Trophoblast cell (in vitro differentiated cells and primary cell): ENCODE data around the gene HUWE1. TPM values are rescaled to one million over a fixed set of nuclear protein-coding genes. Genes with fewer than 3 reads are reported as not detected.

ENCODE experiments used
- DNase-seq, 2 donors: peaks; one replicate each; pipeline ENCODE4 v3.0.0-alpha.2; 2016
- H2AFZ ChIP-seq: 2 replicates; pipeline ENCODE4 v1.6.1; 2013; ENCODE audit warnings: low read length, moderate library complexity, mild to moderate bottlenecking; ENCODE audit not compliant: insufficient read depth, poor library complexity
- H2AK5ac ChIP-seq: 2 replicates; pipeline ENCODE4 v1.6.1; 2013; ENCODE audit warnings: mild to moderate bottlenecking, low read length
- H2BK120ac ChIP-seq: 2 replicates; pipeline ENCODE4 v1.6.1; 2013; ENCODE audit warnings: low read length, mild to moderate bottlenecking, moderate library complexity; ENCODE audit not compliant: insufficient read depth, poor library complexity
- H2BK12ac ChIP-seq: 2 replicates; pipeline ENCODE4 v1.6.1; 2013; ENCODE audit warnings: mild to moderate bottlenecking, low read length, moderate library complexity
- H2BK5ac ChIP-seq: 2 replicates; pipeline ENCODE4 v1.6.1; 2013; ENCODE audit warnings: low read length, low read depth, moderate library complexity, mild to moderate bottlenecking; ENCODE audit not compliant: poor library complexity
- H3K14ac ChIP-seq: 2 replicates; pipeline ENCODE4 v1.6.1; 2013; ENCODE audit warnings: mild to moderate bottlenecking, low read length
- H3K18ac ChIP-seq: 2 replicates; pipeline ENCODE4 v1.6.1; 2013; ENCODE audit warnings: mild to moderate bottlenecking, low read length
- H3K23ac ChIP-seq: 2 replicates; pipeline ENCODE4 v1.6.1; 2013; ENCODE audit warnings: low read length
- H3K27ac ChIP-seq: 2 replicates; pipeline ENCODE4 v1.5.1; 2013; ENCODE audit warnings: low read depth, mild to moderate bottlenecking, inconsistent platforms, low read length, moderate library complexity
- H3K27me3 ChIP-seq: 2 replicates; pipeline ENCODE4 v1.6.1; 2013; ENCODE audit warnings: inconsistent platforms, mild to moderate bottlenecking, low read length, moderate library complexity; ENCODE audit not compliant: insufficient read depth
- H3K36me3 ChIP-seq, 2 experiments: 1 replicate in 1 of 2; 2 replicates in 1 of 2; pipeline ENCODE4 v1.6.1; 2013; ENCODE audit warnings: low read length in 2 of 2, mild to moderate bottlenecking in 2 of 2, moderate library complexity in 1 of 2; ENCODE audit not compliant: insufficient read depth in 2 of 2, control insufficient read depth in 1 of 2
- H3K4ac ChIP-seq: 2 replicates; pipeline ENCODE4 v1.6.1; 2013; ENCODE audit warnings: low read depth, mild to moderate bottlenecking, low read length, moderate library complexity
- H3K4me1 ChIP-seq, 2 experiments: 1 replicate in 1 of 2; 2 replicates in 1 of 2; pipeline ENCODE4 v1.6.1; 2013; ENCODE audit warnings: low read length in 2 of 2, mild to moderate bottlenecking in 2 of 2, moderate library complexity in 1 of 2; ENCODE audit not compliant: insufficient read depth in 2 of 2, control insufficient read depth in 1 of 2
- H3K4me2 ChIP-seq: 2 replicates; pipeline ENCODE4 v1.6.1; 2013; ENCODE audit warnings: inconsistent platforms, mild to moderate bottlenecking, low read length, moderate library complexity
- H3K4me3 ChIP-seq: 2 replicates; pipeline ENCODE4 v1.5.1; 2013; ENCODE audit warnings: mild to moderate bottlenecking, low read depth, low read length, inconsistent platforms
- H3K79me1 ChIP-seq: one replicate; pipeline ENCODE4 v1.6.1; 2013; ENCODE audit warnings: low read length
- H3K79me2 ChIP-seq: 2 replicates; pipeline ENCODE4 v1.6.1; 2013; ENCODE audit warnings: low read length, mild to moderate bottlenecking; ENCODE audit not compliant: control insufficient read depth, insufficient read depth, poor library complexity
- H3K9ac ChIP-seq: 2 replicates; pipeline ENCODE4 v1.6.1; 2013; ENCODE audit warnings: mild to moderate bottlenecking, low read length
- H3K9me3 ChIP-seq: 2 replicates; pipeline ENCODE4 v1.6.1; 2013; ENCODE audit warnings: low read depth, mild to moderate bottlenecking, control low read depth, inconsistent platforms, low read length; ENCODE audit not compliant: insufficient read depth
- H4K12ac ChIP-seq: 2 replicates; pipeline ENCODE4 v1.6.1; 2013; ENCODE audit warnings: low read depth, mild to moderate bottlenecking, low read length, moderate library complexity
- H4K8ac ChIP-seq: 2 replicates; pipeline ENCODE4 v1.6.1; 2013; ENCODE audit warnings: low read depth, mild to moderate bottlenecking, low read length, moderate library complexity
- H4K91ac ChIP-seq: one replicate; pipeline ENCODE4 v1.6.1; 2013; ENCODE audit warnings: low read depth, mild to moderate bottlenecking, low read length, moderate library complexity
- WGBS: extraction: QIAGEN DNeasy Blood & Tissue Kit; methylation state at CpG from one replicate; pipeline ENCODE4 v1.1.7; 2013; ENCODE audit warnings: missing lambda C conversion rate; ENCODE audit not compliant: insufficient read length, insufficient coverage; ENCODE audit errors: extremely low coverage; 5-methylcytosine and 5-hydroxymethylcytosine counted together
- polyA plus RNA-seq: library from polyadenylated mRNA; stranded (reverse); fragments of 200-250 nt; gene quantifications from 2 replicates; pipeline ENCODE4 v1.2.3, GENCODE V29; 2013

Gene HUWE1, protein sequence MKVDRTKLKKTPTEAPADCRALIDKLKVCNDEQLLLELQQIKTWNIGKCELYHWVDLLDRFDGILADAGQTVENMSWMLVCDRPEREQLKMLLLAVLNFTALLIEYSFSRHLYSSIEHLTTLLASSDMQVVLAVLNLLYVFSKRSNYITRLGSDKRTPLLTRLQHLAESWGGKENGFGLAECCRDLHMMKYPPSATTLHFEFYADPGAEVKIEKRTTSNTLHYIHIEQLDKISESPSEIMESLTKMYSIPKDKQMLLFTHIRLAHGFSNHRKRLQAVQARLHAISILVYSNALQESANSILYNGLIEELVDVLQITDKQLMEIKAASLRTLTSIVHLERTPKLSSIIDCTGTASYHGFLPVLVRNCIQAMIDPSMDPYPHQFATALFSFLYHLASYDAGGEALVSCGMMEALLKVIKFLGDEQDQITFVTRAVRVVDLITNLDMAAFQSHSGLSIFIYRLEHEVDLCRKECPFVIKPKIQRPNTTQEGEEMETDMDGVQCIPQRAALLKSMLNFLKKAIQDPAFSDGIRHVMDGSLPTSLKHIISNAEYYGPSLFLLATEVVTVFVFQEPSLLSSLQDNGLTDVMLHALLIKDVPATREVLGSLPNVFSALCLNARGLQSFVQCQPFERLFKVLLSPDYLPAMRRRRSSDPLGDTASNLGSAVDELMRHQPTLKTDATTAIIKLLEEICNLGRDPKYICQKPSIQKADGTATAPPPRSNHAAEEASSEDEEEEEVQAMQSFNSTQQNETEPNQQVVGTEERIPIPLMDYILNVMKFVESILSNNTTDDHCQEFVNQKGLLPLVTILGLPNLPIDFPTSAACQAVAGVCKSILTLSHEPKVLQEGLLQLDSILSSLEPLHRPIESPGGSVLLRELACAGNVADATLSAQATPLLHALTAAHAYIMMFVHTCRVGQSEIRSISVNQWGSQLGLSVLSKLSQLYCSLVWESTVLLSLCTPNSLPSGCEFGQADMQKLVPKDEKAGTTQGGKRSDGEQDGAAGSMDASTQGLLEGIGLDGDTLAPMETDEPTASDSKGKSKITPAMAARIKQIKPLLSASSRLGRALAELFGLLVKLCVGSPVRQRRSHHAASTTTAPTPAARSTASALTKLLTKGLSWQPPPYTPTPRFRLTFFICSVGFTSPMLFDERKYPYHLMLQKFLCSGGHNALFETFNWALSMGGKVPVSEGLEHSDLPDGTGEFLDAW (N-terminal part only)
- 57.3 and 60.9 TPM in 2 replicates for polyA plus RNA-seq

DNA sequence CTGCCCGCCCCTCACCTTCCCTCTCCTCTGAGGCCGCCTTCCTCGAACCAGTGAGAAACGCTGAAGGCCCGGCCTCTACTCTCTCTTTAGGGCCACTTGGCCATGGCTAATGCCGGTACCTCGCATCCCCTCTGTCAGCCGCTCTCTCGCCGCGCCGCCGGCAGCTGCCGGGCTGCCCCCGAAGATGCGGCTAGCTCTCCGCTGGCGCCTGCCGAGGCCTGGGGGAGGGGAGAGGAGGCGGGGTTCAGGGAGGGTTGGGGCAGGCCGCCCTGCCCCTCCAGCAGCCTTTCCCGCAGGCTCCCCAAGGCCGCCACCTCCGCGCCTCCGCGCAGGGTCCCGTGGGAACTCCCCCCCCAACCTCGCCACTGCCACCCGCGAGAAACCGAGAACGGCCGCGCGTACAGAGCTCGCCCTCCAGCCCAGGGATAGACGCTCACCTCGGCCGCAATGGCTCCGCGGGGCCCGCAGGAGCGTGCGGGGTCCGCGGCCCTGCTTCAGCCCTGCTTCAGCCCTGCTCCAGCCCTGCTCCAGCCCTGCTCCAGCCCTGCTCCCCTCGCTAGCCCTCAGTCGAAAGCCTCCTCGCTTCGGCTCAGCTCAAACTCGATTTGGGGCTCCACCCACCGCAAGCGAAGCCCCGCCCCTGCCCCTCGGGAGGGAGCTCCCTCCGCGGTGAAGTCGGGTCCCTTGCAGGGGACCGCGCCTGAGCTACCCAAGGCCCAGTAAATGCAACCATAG lies at the start of gene HUWE1:
Gene HUWE1, minus strand, starts transcription at position 569 of the 735 bp plus-strand sequence. CDS start 32,612 bp downstream, outside the sequence.
- Histone ChIP-seq H3K4me2 (peak within 1 kb of the TSS; percentile 63), H4K12ac (peak within 1 kb of the TSS; percentile 59), H3K27me3 (no peaks in the 10 kb centered on the region), H3K4me1 (no peaks in the 10 kb centered on the region), H2AFZ (peak within 1 kb of the TSS; percentile 87), H2AK5ac (peak within 1 kb of the TSS; percentile 77), H3K79me1 (peaks cover 10% of the 10 kb centered on the region), H3K9ac (peak within 1 kb of the TSS; percentile 89), H2BK12ac (no peak within 1 kb of the TSS), H3K27ac (peak within 1 kb of the TSS; percentile 98), H3K4ac (peak within 1 kb of the TSS; percentile 93), H3K14ac (peak within 1 kb of the TSS; percentile 92), H2BK5ac (peak within 1 kb of the TSS; percentile 91), H4K91ac (peak within 1 kb of the TSS; percentile 89), H3K36me3 (peaks cover 0 to 2% of the 10 kb centered on the region in 2 experiments), H3K4me3 (peak within 1 kb of the TSS; percentile 87), H3K23ac (no peak within 1 kb of the TSS), H2BK120ac (peak within 1 kb of the TSS; percentile 83), H4K8ac (peak within 1 kb of the TSS; percentile 86), H3K9me3 (no peaks in the 10 kb centered on the region), H3K79me2 (peaks cover 14% of the 10 kb centered on the region), H3K18ac (peak within 1 kb of the TSS; percentile 94)
- peak; percentile 18 to 73 for DNase-seq
- WGBS = no CpG with 5 or more reads among the region's 61 CpGs

DNA sequence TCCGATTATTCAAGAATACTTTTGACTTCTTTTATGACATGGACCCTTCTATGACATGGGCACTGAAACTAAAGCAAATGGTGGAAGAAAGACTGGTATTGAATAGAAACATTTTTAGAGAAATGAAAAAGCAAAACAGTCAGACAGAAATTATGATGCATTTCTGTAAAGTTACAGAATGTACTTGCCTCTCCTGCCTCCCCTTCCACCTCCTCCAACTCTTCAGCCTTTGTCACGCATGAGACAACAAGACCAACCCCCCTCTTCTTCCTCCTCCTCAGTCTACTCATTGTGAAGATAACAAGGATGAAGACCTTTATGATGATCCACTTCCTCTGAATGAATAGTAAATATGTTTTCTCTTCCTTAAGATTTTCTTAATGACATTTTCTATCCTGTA lies 46.3 kb upstream of the HUWE1 start:
- Histone ChIP-seq H2BK12ac (no peak overlapping the region), H3K27me3 (no peaks in the 10 kb centered on the region), H4K8ac (no peak overlapping the region), H4K12ac (no peak overlapping the region), H3K79me1 (no peaks in the 10 kb centered on the region), H3K27ac (no peak overlapping the region), H3K36me3 (no peaks in the 10 kb centered on the region), H3K4me1 (no peaks in the 10 kb centered on the region), H4K91ac (no peak overlapping the region), H2AFZ (no peak overlapping the region), H3K4ac (no peak overlapping the region), H2AK5ac (no peak overlapping the region), H3K9ac (no peak overlapping the region), H3K9me3 (no peaks in the 10 kb centered on the region), H3K14ac (no peak overlapping the region), H3K4me2 (no peak overlapping the region), H2BK120ac (no peak overlapping the region), H3K18ac (no peak overlapping the region), H3K79me2 (no peaks in the 10 kb centered on the region), H3K4me3 (no peak overlapping the region), H3K23ac (no peak overlapping the region), H2BK5ac (no peak overlapping the region)
- WGBS = no CpG with 5 or more reads among the region's 2 CpGs
- DNase-seq = no peak

DNA sequence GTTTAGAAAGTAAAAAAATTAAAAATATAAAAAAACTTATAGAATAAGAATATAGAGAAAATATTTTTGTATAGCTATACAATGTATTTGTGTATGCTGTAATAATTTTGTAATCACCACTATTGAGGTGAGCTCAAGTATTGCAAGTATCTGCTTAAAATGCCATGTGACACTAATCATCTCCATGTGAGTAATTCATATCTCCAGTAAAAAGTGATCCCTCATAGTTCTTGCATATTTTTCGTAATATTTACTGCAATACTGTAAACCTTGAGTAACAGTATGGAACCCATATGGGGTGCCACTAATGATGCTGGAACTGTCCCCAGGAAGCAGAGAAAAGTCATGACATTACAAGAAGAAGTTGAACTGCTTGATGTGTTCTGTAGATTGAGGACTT lies 43.2 kb upstream of the HUWE1 start:
- no peak overlapping the region for H4K8ac ChIP-seq
- H4K12ac ChIP-seq = no peak overlapping the region
- H3K27ac ChIP-seq = no peak overlapping the region
- no peaks in the 10 kb centered on the region for H3K36me3 ChIP-seq
- no peak overlapping the region for H2BK5ac ChIP-seq
- H3K79me2 ChIP-seq = no peaks in the 10 kb centered on the region
- no peak overlapping the region for H2AFZ ChIP-seq
- H3K79me1 ChIP-seq = no peaks in the 10 kb centered on the region
- peaks cover 4% of the 10 kb centered on the region for H3K9me3 ChIP-seq
- no peak overlapping the region for H2BK12ac ChIP-seq
- H3K4ac ChIP-seq = no peak overlapping the region
- no peaks in the 10 kb centered on the region for H3K27me3 ChIP-seq
- H2BK120ac ChIP-seq = no peak overlapping the region
- H4K91ac ChIP-seq = no peak overlapping the region
- no peak overlapping the region for H3K9ac ChIP-seq
- no peak overlapping the region for H3K14ac ChIP-seq
- no peak overlapping the region for H3K18ac ChIP-seq
- peak in 1 of 2 donors; percentile 53 for DNase-seq
- no peaks in the 10 kb centered on the region for H3K4me1 ChIP-seq
- H3K4me2 ChIP-seq = no peak overlapping the region
- no peak overlapping the region for H2AK5ac ChIP-seq
- H3K23ac ChIP-seq = no peak overlapping the region
- no CpG with 5 or more reads among the region's 1 CpG for WGBS
- no peak overlapping the region for H3K4me3 ChIP-seq
